Kidney (tissue), 14 donors: ENCODE data around the gene SALL1. TPM values are rescaled to one million over a fixed set of nuclear protein-coding genes. Genes with fewer than 3 reads are reported as not detected.

Source experiments
- DNase-seq, 5 donors: peaks; one replicate each; pipeline ENCODE4 v3.0.0-alpha.2; 2013 to 2020
- FAIRE-seq: peaks from 2 replicates; lab custom pipeline; 2012; peaks lifted over from hg19 to GRCh38; lab: Jason Lieb, UNC
- H3K27ac ChIP-seq, 2 donors: one replicate each; pipeline ENCODE4 v1.7.0; 2013; ENCODE audit warnings: low read depth in 2 of 2, low read length in 2 of 2, inconsistent platforms in 1 of 2
- H3K27me3 ChIP-seq: one replicate; pipeline ENCODE4 v1.7.1; 2013; ENCODE audit warnings: low read length, inconsistent platforms; ENCODE audit not compliant: control insufficient read depth, insufficient read depth
- H3K36me3 ChIP-seq, 3 donors: one replicate each; pipeline versions ENCODE4 v1.7.0 to v1.7.1; 2013; ENCODE audit warnings: low read length in 3 of 3, control low read depth in 1 of 3, inconsistent platforms in 1 of 3; ENCODE audit not compliant: insufficient read depth in 3 of 3, control insufficient read depth in 2 of 3
- H3K4me1 ChIP-seq, 3 donors: one replicate each; pipeline versions ENCODE4 v1.7.0 to v1.7.1; 2013; ENCODE audit warnings: low read length in 3 of 3, inconsistent platforms in 1 of 3, low read depth in 1 of 3; ENCODE audit not compliant: control insufficient read depth in 2 of 3, insufficient read depth in 2 of 3
- H3K4me3 ChIP-seq, 3 donors: one replicate each; pipeline versions ENCODE4 v1.7.0 to v1.8.1; 2013; ENCODE audit warnings: low read length in 3 of 3, control low read depth in 1 of 3, inconsistent platforms in 1 of 3
- H3K9ac ChIP-seq, 3 donors: one replicate each; pipeline versions ENCODE4 v1.7.0 to v1.7.1; 2013; ENCODE audit warnings: low read length in 3 of 3, control low read depth in 1 of 3, inconsistent platforms in 1 of 3
- H3K9me3 ChIP-seq, 3 donors: one replicate each; pipeline versions ENCODE4 v1.7.0 to v1.7.1; 2013; ENCODE audit warnings: low read length in 3 of 3, control low read depth in 1 of 3, inconsistent platforms in 1 of 3; ENCODE audit not compliant: control insufficient read depth in 2 of 3, insufficient read depth in 1 of 3
- intact Hi-C: fragments of 100-400 bp; cut with DNase I; formaldehyde crosslinking; loops from one replicate; pipeline ENCODE4 v1.11.1; 2022
- polyA plus RNA-seq: library from polyadenylated mRNA; stranded (reverse); fragments of 350-450 nt; fragmentation: Illumina TruSeq; extraction: RNeasy Lipid Tissue Mini Kit (QIAGEN cat#74804); gene quantifications from one replicate; pipeline ENCODE4 v1.2.3, GENCODE V29; 2014; ENCODE audit warnings: low read depth, low replicate concordance; ENCODE audit not compliant: insufficient read depth
- total RNA-seq: library from RNA; stranded (reverse); fragmentation: NEBNext Ultra II Directional; extraction: Animal tissue kit (Norgen Biotek cat#: 25700); gene quantifications from one replicate; pipeline ENCODE4 v1.2.1, GENCODE V29; 2021
- TF ChIP-seq, protein P1 (sequence below): IDR thresholded peaks from 3 replicates; pipeline ENCODE4 v1.5.1; 2012; ENCODE audit warnings: mild to moderate bottlenecking, moderate library complexity, borderline replicate concordance; ENCODE audit not compliant: insufficient read depth; ENCODE audit errors: extremely low read depth
- donor health status: control.
- donor health status: control.
- donor health status: control.
- donor health status: control.
- donor health status: control.
- donor health status: DM: yes; HTN: yes; CAD: no.
- donor health status: Normal renal cell carcinoma (clear cell type).

SALL1 gene
- total and polyA plus RNA-seq, 2 donors from 2014 or later, result 15.3 to 75.3 TPM

DNA sequence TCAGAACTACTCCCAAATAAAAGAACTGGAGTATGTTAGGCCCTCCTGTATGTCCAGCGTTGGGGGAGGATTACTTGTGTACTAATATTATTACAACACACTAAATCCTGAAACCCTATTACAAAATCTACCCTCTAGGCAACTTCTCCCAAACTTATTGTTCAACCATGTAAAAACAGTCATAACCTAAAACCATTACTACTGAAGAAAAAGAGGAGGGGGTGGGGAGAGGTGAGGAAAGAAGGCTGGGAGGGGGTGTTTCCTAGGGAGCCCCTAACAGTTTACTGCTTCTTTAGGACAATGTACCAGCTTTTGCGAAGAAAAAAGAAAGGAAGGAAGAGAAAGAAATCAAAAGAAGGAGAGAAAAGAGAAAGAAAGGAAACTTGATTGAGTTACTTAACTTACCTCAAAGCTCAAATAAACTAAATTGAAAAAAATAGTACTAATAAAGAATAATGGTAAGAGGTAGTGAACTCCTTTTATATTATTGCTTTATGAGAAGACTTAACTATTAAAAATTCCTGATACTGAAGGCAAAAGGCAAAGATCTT is 2.3 kb downstream of the SALL1 start:
- intact Hi-C loops, result no loop called here
- Histone ChIP-seq H3K4me3 (peak overlapping the region; percentile 67 to 87 (median 73)), H3K4me1 (no peaks in the 10 kb centered on the region), H3K27me3 (peaks cover 3% of the 10 kb centered on the region), H3K9me3 (no peaks in the 10 kb centered on the region), H3K9ac (peak overlapping the region; percentile 74 to 100 (median 76)), H3K27ac (peak overlapping the region; percentile 94 to 96), H3K36me3 (no peaks in the 10 kb centered on the region)
- FAIRE-seq (no peak), DNase-seq (peak in 2 of 5 donors; percentile 16 to 58)
- TF ChIP-seq, protein P1, sequence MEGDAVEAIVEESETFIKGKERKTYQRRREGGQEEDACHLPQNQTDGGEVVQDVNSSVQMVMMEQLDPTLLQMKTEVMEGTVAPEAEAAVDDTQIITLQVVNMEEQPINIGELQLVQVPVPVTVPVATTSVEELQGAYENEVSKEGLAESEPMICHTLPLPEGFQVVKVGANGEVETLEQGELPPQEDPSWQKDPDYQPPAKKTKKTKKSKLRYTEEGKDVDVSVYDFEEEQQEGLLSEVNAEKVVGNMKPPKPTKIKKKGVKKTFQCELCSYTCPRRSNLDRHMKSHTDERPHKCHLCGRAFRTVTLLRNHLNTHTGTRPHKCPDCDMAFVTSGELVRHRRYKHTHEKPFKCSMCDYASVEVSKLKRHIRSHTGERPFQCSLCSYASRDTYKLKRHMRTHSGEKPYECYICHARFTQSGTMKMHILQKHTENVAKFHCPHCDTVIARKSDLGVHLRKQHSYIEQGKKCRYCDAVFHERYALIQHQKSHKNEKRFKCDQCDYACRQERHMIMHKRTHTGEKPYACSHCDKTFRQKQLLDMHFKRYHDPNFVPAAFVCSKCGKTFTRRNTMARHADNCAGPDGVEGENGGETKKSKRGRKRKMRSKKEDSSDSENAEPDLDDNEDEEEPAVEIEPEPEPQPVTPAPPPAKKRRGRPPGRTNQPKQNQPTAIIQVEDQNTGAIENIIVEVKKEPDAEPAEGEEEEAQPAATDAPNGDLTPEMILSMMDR, result no peak

DNA sequence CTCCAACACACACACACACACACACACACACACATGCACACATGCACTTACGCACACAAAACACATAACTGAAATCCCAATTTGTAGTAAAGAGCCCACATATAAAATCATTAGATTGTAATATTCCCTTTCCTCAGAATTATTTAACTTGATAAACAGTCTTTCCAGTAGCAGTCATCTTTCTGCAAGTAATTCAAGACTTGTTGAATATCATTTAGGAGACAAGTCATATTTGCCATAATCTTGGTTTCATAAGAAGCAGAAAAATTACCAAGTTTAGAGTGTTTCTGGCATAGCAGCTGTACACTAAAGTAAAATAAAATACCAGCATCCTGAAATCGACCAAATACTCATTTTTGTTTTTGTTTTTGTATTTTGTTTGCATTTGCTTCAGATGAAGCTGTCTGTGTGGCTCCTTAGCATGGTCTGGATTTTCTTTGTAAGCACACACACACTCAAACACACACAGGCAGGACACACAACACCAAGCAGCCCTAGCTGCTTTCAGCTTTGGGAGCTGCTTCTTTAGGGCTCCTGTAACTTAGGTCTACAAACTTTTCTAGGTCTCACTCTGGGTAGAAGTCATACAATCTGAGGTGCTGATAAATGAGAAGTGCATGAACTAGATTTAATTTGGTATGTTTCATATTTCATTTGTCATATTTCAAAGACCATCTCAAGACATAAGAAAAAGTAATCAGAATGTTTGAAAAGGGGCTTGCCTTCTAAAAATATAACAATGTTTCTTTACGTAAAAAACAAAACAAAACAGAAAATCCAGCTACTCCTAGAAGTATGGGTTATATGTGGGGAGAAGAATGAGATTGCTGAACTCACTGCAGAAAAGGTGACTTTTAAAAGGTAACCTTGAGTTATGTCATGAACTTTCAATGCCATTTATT is 3.0 kb downstream of the SALL1 start:
- H3K27ac ChIP-seq, result peak overlapping the region; percentile 94 to 96
- peaks cover under 1% of the 10 kb centered on the region for H3K27me3 ChIP-seq
- DNase-seq (peak in 3 of 5 donors; percentile 36 to 77 (median 69)), FAIRE-seq (no peak)
- H3K9ac ChIP-seq, result peak overlapping the region; percentile 74 to 100 (median 76)
- TF ChIP-seq, protein P1, result no peak
- intact Hi-C loops, result no loop called here
- no peaks in the 10 kb centered on the region for H3K9me3 ChIP-seq
- H3K36me3 ChIP-seq, result no peaks in the 10 kb centered on the region
- peaks cover 0 to 3% (median 0%) of the 10 kb centered on the region in 3 donors for H3K4me1 ChIP-seq
- H3K4me3 ChIP-seq, result peak overlapping the region; percentile 67 to 87 (median 73)

DNA sequence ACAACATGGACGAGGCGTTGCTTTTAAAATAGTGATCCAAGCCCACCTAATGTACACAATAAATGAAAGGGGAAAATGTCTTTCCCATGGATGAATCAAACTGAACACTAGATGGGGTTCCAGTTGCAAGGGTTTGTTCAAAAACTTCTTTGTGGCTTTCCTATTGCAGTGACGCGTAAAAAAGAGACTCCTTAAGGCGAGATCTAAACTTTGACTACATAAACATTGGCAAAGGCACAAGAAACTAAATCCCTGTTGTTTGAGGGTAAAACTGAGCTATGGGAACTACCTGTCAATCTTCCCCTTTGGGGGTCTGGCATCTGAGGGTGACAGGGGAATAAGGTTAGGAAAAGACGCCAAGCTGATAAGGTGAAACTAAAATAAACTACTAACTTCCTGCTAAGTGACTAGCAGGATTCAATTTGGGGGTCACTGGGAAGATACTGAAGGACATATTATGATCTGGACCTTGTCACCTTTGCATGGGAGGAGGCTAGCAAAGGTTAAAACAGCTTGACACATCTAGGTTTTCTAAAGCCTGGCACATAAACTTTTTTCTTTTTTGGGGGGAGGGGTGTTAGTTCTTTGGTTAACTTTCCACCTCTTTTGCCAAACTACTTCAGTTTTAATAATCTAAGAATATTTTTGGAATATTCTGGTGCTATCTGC is 4.7 kb downstream of the SALL1 start:
- Histone ChIP-seq H3K27me3 (no peaks in the 10 kb centered on the region), H3K9ac (peak overlapping the region; percentile 43 to 80 (median 74)), H3K27ac (peak overlapping the region; percentile 88 to 96), H3K4me3 (peak overlapping the region; percentile 40 to 87 (median 73)), H3K4me1 (peaks cover 0 to 8% (median 3%) of the 10 kb centered on the region in 3 donors), H3K9me3 (no peaks in the 10 kb centered on the region), H3K36me3 (peaks cover 0 to 3% (median under 1%) of the 10 kb centered on the region in 3 donors)
- DNase-seq, result peak in 3 of 5 donors; percentile 35 to 87 (median 87)
- intact Hi-C loops, result no loop called here
- no peak for FAIRE-seq
- TF ChIP-seq, protein P1, result no peak
